ENCODE results near the gene SYT7. TPM values are rescaled to one million over a fixed set of nuclear protein-coding genes. Genes with fewer than 3 reads are reported as not detected.

SYT7 gene
- total RNA-seq, 1 donor = 3.6 TPM

GRCh38 chr11:61476371-61476770 is 104.5 kb downstream of the SYT7 start:
- TF ChIP-seq, protein P1, sequence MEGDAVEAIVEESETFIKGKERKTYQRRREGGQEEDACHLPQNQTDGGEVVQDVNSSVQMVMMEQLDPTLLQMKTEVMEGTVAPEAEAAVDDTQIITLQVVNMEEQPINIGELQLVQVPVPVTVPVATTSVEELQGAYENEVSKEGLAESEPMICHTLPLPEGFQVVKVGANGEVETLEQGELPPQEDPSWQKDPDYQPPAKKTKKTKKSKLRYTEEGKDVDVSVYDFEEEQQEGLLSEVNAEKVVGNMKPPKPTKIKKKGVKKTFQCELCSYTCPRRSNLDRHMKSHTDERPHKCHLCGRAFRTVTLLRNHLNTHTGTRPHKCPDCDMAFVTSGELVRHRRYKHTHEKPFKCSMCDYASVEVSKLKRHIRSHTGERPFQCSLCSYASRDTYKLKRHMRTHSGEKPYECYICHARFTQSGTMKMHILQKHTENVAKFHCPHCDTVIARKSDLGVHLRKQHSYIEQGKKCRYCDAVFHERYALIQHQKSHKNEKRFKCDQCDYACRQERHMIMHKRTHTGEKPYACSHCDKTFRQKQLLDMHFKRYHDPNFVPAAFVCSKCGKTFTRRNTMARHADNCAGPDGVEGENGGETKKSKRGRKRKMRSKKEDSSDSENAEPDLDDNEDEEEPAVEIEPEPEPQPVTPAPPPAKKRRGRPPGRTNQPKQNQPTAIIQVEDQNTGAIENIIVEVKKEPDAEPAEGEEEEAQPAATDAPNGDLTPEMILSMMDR (IDR thresholded peaks at IDR 0.05; ENCODE audit: extremely low read depth, low read depth, low read length) = no peak
- H3K9me3 ChIP-seq (ENCODE audit: low read depth, low read length) = no peaks in the 10 kb centered on the region
- no peaks in the 10 kb centered on the region for H3K36me3 ChIP-seq (ENCODE audit: insufficient read depth, low read length)
- H3K4me3 ChIP-seq (ENCODE audit: insufficient read depth, low read length) = no peak overlapping the region
- H3K4me2 ChIP-seq (ENCODE audit: insufficient read depth, low read length) = no peak overlapping the region
- no peak for DNase-seq (ENCODE audit: insufficient read length, low spot score, missing footprints)
- H4K20me1 ChIP-seq (ENCODE audit: insufficient read depth, low read length) = peaks cover 8% of the 10 kb centered on the region
- no peak overlapping the region for H3K27ac ChIP-seq (ENCODE audit: low read depth, low read length)
- no peaks in the 10 kb centered on the region for H3K79me2 ChIP-seq (ENCODE audit: insufficient read depth, low read length)
- H3K4me1 ChIP-seq (ENCODE audit: insufficient read depth, low read length) = peaks cover 25% of the 10 kb centered on the region
- peaks cover 4% of the 10 kb centered on the region for H3K27me3 ChIP-seq (ENCODE audit: insufficient read depth, low read length)
- no peak overlapping the region for H2AFZ ChIP-seq (ENCODE audit: low read length)

DNA sequence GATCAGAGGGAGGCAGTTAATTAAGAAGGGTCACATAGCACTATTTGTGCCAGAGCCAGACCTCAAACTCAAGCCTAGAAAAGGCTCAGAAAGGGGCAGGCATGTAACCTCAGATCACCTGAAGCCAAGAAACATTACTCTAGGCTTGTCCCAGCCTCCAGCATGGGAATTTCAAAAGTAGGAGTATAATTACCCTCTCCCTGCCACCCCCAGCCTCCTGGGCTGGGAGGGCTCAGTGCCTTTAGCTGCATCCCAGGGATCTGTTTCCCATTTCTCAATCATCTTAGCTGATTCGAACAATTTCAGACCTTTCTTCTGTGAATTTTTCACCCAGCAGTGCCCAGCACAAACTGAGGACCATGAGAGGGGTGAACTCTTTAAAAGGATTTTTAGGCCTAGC is 105.4 kb downstream of the SYT7 start:
- H4K20me1 ChIP-seq (ENCODE audit: insufficient read depth, low read length) = peaks cover 8% of the 10 kb centered on the region
- no peaks in the 10 kb centered on the region for H3K79me2 ChIP-seq (ENCODE audit: insufficient read depth, low read length)
- peaks cover 3% of the 10 kb centered on the region for H3K27me3 ChIP-seq (ENCODE audit: insufficient read depth, low read length)
- H3K4me1 ChIP-seq (ENCODE audit: insufficient read depth, low read length) = peaks cover 25% of the 10 kb centered on the region
- H2AFZ ChIP-seq (ENCODE audit: low read length) = no peak overlapping the region
- no peak overlapping the region for H3K27ac ChIP-seq (ENCODE audit: low read depth, low read length)
- TF ChIP-seq, protein P1 (IDR thresholded peaks at IDR 0.05; ENCODE audit: extremely low read depth, low read depth, low read length) = no peak
- H3K4me3 ChIP-seq (ENCODE audit: insufficient read depth, low read length) = no peak overlapping the region
- no peaks in the 10 kb centered on the region for H3K9me3 ChIP-seq (ENCODE audit: low read depth, low read length)
- H3K4me2 ChIP-seq (ENCODE audit: insufficient read depth, low read length) = no peak overlapping the region
- no peaks in the 10 kb centered on the region for H3K36me3 ChIP-seq (ENCODE audit: insufficient read depth, low read length)
- DNase-seq (ENCODE audit: insufficient read length, low spot score, missing footprints) = no peak

GRCh38 chr11:61474013-61474643 is 106.7 kb downstream of the SYT7 start:
- peak; percentile 78 for DNase-seq (ENCODE audit: insufficient read length, low spot score, missing footprints)
- H3K9me3 ChIP-seq (ENCODE audit: low read depth, low read length) = no peaks in the 10 kb centered on the region
- H4K20me1 ChIP-seq (ENCODE audit: insufficient read depth, low read length) = peaks cover 8% of the 10 kb centered on the region
- no peaks in the 10 kb centered on the region for H3K79me2 ChIP-seq (ENCODE audit: insufficient read depth, low read length)
- no peaks in the 10 kb centered on the region for H3K36me3 ChIP-seq (ENCODE audit: insufficient read depth, low read length)
- no peak overlapping the region for H2AFZ ChIP-seq (ENCODE audit: low read length)
- peaks cover 3% of the 10 kb centered on the region for H3K27me3 ChIP-seq (ENCODE audit: insufficient read depth, low read length)
- H3K4me1 ChIP-seq (ENCODE audit: insufficient read depth, low read length) = peaks cover 25% of the 10 kb centered on the region
- H3K4me3 ChIP-seq (ENCODE audit: insufficient read depth, low read length) = no peak overlapping the region
- TF ChIP-seq, protein P1 (IDR thresholded peaks at IDR 0.05; ENCODE audit: extremely low read depth, low read depth, low read length) = no peak
- peak overlapping the region; percentile 5 for H3K4me2 ChIP-seq (ENCODE audit: insufficient read depth, low read length)
- H3K27ac ChIP-seq (ENCODE audit: low read depth, low read length) = peak overlapping the region; percentile 94

GRCh38 chr11:61473370-61474012 is 107.4 kb downstream of the SYT7 start:
- H3K4me1 ChIP-seq (ENCODE audit: insufficient read depth, low read length) = peaks cover 25% of the 10 kb centered on the region
- H3K36me3 ChIP-seq (ENCODE audit: insufficient read depth, low read length) = no peaks in the 10 kb centered on the region
- H3K27me3 ChIP-seq (ENCODE audit: insufficient read depth, low read length) = peaks cover under 1% of the 10 kb centered on the region
- no peaks in the 10 kb centered on the region for H3K9me3 ChIP-seq (ENCODE audit: low read depth, low read length)
- no peaks in the 10 kb centered on the region for H3K79me2 ChIP-seq (ENCODE audit: insufficient read depth, low read length)
- peak overlapping the region; percentile 94 for H3K27ac ChIP-seq (ENCODE audit: low read depth, low read length)
- H3K4me2 ChIP-seq (ENCODE audit: insufficient read depth, low read length) = peak overlapping the region; percentile 5
- peaks cover 8% of the 10 kb centered on the region for H4K20me1 ChIP-seq (ENCODE audit: insufficient read depth, low read length)
- TF ChIP-seq, protein P1 (IDR thresholded peaks at IDR 0.05; ENCODE audit: extremely low read depth, low read depth, low read length) = no peak
- no peak overlapping the region for H3K4me3 ChIP-seq (ENCODE audit: insufficient read depth, low read length)
- H2AFZ ChIP-seq (ENCODE audit: low read length) = no peak overlapping the region
- DNase-seq (ENCODE audit: insufficient read length, low spot score, missing footprints) = peak; percentile 65
